ENCODE results near the gene FAM53B. TPM values are rescaled to one million over a fixed set of nuclear protein-coding genes. Genes with fewer than 3 reads are reported as not detected.
A peak's percentile ranks its signal among the peaks of the same experiment; 100 is the strongest.

Gene FAM53B
- total RNA-seq, 4 donors from 2014 or later, result 72.7 to 92.1 (median 80.5) TPM

DNA sequence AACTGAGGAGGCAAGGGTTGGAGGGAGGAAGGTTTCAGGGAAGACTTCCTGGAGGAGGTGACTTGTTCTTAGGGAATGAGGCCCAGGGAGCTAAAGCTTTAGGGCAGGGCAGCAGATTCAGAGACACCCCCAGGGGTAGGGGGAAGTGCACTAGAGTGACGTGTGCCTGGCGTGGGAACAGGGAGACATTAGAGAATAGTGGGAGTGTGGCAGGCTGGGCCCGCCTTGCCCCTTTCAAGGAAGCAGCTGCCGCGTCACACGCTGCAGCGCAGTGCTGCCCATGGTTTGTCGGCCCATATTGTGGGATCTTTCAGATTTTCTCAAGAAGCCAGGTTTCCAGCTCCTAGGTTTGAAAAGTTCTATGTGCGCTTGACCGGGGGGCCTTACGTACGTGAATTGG, 143.2 kb downstream of the FAM53B start:
- peaks cover 0 to 35% (median 2%) of the 10 kb centered on the region in 4 donors for H3K4me1 ChIP-seq

DNA sequence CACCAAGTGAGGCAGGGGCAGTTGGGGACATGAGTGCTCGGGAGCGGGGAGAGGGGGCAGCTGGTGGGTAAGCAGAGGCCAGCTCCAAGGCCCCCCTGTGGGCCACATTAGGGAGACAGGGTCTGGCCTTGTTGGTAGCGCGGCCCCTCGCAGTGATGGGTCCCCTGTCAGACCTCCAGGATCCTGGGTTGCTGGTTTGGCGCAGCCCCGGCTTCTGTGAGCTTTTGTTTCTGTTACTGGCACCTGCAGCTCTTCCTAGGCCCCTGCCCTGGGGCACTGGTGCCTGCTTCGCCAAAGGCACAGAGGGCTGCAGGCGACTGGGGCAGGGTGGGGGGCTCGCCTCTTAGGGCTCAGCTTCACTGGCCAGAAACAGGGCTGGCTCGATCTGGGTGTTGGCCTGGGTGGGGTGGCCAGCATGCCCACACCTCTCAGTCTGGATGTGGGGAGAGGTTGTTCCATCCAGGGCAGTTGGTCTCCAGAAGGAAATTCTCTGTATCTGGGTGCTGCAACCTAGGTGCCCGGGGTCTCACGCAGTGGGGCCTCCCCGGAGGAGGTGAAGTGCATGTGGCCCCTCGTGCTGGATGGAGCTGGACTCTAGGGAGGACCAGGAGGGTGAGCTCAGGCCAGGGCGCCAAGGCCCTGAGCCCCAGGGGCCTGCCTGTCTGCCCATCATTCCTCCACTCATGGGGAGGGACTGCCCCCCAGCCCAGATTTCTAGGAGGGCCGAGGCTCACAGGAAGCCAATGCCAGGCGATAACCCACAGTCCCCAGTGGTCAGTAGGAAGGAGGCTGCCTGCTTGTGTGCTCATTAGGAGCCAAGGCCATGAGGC, 143.9 kb downstream of the FAM53B start:
- Histone ChIP-seq H3K27me3 (no peaks in the 10 kb centered on the region), H3K27ac (peak overlapping the region in 1 of 4 donors; percentile 73), H3K36me3 (no peaks in the 10 kb centered on the region), H3K9me3 (no peaks in the 10 kb centered on the region), H3K4me1 (peaks cover 0 to 35% (median 2%) of the 10 kb centered on the region in 4 donors), H3K4me3 (no peak overlapping the region)
- no peak for DNase-seq
- TF ChIP-seq, protein P1, sequence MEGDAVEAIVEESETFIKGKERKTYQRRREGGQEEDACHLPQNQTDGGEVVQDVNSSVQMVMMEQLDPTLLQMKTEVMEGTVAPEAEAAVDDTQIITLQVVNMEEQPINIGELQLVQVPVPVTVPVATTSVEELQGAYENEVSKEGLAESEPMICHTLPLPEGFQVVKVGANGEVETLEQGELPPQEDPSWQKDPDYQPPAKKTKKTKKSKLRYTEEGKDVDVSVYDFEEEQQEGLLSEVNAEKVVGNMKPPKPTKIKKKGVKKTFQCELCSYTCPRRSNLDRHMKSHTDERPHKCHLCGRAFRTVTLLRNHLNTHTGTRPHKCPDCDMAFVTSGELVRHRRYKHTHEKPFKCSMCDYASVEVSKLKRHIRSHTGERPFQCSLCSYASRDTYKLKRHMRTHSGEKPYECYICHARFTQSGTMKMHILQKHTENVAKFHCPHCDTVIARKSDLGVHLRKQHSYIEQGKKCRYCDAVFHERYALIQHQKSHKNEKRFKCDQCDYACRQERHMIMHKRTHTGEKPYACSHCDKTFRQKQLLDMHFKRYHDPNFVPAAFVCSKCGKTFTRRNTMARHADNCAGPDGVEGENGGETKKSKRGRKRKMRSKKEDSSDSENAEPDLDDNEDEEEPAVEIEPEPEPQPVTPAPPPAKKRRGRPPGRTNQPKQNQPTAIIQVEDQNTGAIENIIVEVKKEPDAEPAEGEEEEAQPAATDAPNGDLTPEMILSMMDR (IDR thresholded peaks at IDR 0.05), result no peak

More for the DNA sequence above, 143.2 kb downstream of the FAM53B start:
- H3K36me3 ChIP-seq, result no peaks in the 10 kb centered on the region
- TF ChIP-seq, protein P1 (IDR thresholded peaks at IDR 0.05), result no peak
- TF ChIP-seq POLR2A (IDR thresholded peaks at IDR 0.05), result no peak
- H3K4me3 ChIP-seq, result peak overlapping the region in 1 of 4 donors; percentile 18
- no peaks in the 10 kb centered on the region for H3K27me3 ChIP-seq
- H3K27ac ChIP-seq, result peak overlapping the region in 1 of 4 donors; percentile 73
- peak in 2 of 3 donors; percentile 48 to 69 for DNase-seq
- no peaks in the 10 kb centered on the region for H3K9me3 ChIP-seq

DNA sequence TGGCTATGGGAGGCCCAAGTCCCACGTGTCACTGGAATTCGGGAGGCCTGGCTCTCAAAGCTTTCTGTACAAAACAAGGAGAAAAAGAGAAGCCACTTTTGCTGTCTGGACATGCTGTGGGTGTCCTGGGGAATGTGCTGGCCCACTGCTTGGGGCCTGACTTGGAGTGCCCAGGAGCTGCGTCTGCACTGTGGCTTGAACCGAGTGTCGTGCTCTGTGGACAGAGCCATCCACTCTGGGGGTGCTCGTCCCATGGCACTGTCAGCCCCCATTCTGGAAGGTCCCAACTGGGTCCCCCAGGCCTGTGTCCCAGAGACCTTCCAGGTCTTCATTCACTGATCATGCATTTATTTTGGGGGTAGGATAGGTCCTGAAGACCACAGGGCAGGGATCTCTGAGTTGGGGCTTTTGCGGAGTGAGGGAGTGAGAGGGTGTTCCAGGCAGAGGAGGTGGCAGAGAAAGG, 144.6 kb downstream of the FAM53B start:
- TF ChIP-seq POLR2A (IDR thresholded peaks at IDR 0.05), result no peak
- TF ChIP-seq, protein P1 (IDR thresholded peaks at IDR 0.05), result no peak

DNA sequence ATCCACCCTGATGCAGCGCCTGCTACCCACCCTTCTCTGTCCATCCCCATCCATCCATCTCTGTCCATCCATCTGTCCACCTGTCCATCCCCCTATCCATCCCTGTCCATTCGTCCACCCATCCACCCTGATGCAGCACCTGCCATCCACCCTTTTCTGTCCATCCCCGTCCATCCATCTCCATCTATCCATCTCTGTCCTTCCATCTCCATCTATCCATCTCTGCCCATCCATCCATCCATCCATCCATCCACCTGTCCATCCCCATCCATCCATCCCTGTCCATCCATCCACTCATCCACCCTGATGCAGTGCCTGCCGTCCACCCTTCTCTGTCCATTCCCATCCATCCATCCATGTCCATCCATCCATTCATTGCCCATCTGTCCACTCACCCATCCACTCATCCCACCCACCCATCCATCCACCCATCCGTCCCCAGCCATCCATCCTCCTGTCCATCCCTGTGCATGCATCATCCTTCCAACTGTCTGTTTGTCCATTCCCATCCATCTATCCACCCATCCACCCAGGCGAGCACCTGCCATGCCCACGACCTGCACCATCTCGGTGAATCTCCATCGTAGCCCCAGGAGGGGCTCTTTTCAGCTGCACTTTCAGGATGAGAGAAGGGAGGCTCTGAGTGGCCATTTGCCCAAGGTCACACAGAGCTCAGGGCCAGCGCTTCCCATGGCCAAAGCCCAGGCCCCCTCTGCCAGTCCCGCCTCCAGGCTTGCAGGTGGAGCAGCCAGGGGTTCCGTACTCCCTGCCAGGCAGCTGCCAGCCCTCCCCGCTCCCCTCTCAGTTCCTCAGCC, 145.2 kb downstream of the FAM53B start:
- TF ChIP-seq, protein P1 (IDR thresholded peaks at IDR 0.05), result no peak
- TF ChIP-seq POLR2A (IDR thresholded peaks at IDR 0.05), result no peak
- Histone ChIP-seq H3K4me1 (peaks cover 0 to 35% (median 2%) of the 10 kb centered on the region in 4 donors), H3K27me3 (no peaks in the 10 kb centered on the region), H3K27ac (no peak overlapping the region), H3K9me3 (no peaks in the 10 kb centered on the region), H3K36me3 (no peaks in the 10 kb centered on the region), H3K4me3 (no peak overlapping the region)
- no peak for DNase-seq

More for the DNA sequence above, 144.6 kb downstream of the FAM53B start:
- H3K9me3 ChIP-seq, result no peaks in the 10 kb centered on the region
- no peaks in the 10 kb centered on the region for H3K36me3 ChIP-seq
- no peak for DNase-seq
- H3K27ac ChIP-seq, result no peak overlapping the region
- H3K4me3 ChIP-seq, result no peak overlapping the region
- H3K27me3 ChIP-seq, result no peaks in the 10 kb centered on the region
- H3K4me1 ChIP-seq, result peaks cover 0 to 35% (median 2%) of the 10 kb centered on the region in 4 donors

DNA sequence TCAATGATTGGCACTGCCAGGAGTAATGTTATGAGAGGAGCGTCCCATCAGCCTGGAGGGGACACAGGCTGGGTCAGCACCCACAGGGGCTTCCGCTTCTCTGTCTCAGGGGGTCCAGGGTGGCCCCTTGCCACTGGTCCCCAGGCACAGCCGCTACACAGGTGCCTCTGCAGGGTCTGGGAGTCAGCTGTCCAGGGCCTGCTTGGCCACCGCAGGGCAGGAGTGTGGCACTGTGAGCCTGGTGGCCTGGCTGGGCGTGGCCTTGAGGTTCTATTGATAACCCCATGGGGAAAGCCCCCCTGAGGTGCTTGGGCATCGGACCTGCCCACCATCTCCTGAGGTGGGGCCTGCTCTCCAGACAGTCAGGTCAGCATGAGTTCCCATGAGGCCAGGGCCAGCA, 146.0 kb downstream of the FAM53B start:
- Histone ChIP-seq H3K4me3 (no peak overlapping the region), H3K4me1 (peaks cover 0 to 30% (median 2%) of the 10 kb centered on the region in 4 donors)

More for the DNA sequence above, 146.0 kb downstream of the FAM53B start:
- Histone ChIP-seq H3K27ac (peak overlapping the region in 1 of 4 donors; percentile 25), H3K9me3 (no peaks in the 10 kb centered on the region), H3K36me3 (no peaks in the 10 kb centered on the region), H3K27me3 (no peaks in the 10 kb centered on the region)
- no peak for TF ChIP-seq POLR2A (IDR thresholded peaks at IDR 0.05)
- TF ChIP-seq, protein P1 (IDR thresholded peaks at IDR 0.05), result no peak
- DNase-seq, result no peak

Measured in Peyer's patch (tissue), 4 donors.